GM18861 (cell line): Measurements from ENCODE around the gene ASB5.
"Not testable (repeated sequence)": the region's sequence is repeated elsewhere in the genome, so short reads cannot be mapped to it uniquely, and the experiment has no call there.

Experiments used
- ATAC-seq: cut with Tn5 transposase; IDR thresholded peaks from one replicate; pipeline ENCODE4 v1.9.1; 2021; ENCODE audit not compliant: unreplicated experiment

Gene ASB5, protein sequence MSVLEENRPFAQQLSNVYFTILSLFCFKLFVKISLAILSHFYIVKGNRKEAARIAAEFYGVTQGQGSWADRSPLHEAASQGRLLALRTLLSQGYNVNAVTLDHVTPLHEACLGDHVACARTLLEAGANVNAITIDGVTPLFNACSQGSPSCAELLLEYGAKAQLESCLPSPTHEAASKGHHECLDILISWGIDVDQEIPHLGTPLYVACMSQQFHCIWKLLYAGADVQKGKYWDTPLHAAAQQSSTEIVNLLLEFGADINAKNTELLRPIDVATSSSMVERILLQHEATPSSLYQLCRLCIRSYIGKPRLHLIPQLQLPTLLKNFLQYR

DNA sequence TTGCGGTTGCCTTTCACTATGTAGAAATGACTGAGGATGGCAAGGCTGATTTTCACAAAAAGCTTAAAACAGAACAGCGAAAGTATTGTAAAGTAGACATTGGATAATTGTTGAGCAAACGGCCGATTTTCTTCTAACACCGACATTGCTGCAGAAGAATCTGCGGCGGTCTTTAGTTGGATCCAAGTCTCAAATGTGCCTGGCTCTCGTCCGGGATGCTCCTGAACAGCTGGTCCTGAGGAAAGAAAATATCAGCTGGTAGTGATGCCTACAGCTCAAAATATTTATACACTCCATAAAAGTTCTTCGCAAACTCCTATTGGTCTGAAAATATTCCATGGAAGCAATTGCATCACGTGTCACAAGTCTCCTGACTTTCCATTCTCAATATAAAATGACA is at the start of gene ASB5:
Gene ASB5, minus strand, starts transcription at position 260 of the 400 bp plus-strand sequence. Its CDS starts 114 bp downstream, at position 146.
- no peak for ATAC-seq

DNA sequence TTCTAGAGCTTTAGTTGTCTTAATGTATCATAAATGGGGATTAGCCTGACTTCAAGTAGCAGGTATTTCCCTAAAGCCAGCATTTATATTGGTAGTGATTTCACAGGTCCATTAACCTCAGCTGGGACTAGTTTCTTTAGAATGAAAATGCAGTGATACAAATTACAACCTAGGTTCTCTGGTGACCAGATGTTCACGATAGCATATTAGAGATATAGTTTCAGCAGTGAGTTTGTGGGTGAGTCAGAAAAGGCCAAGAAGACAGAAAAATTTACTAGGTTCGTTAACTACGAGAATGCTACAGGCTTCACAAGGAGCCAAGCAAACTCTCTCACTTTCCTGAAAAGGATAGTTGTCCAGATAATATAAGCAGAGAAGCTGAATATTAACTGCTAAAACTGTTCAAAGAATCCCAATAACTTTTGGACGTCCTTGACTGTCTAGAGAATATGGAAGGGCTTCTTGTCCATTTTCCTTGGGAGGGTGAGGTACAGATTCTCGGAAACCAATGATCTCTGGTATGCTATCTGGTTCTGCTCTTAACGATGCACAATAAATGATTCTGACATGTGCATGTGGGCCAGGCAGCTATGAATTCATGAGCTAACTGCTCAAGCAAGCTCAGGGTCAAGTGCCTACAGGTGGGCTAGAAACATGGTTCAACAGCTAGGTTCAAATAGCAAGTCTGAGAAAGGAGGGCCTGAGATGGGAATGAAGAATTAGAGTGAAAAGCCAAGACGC is 44.7 kb upstream of the ASB5 start:
- no peak for ATAC-seq

DNA sequence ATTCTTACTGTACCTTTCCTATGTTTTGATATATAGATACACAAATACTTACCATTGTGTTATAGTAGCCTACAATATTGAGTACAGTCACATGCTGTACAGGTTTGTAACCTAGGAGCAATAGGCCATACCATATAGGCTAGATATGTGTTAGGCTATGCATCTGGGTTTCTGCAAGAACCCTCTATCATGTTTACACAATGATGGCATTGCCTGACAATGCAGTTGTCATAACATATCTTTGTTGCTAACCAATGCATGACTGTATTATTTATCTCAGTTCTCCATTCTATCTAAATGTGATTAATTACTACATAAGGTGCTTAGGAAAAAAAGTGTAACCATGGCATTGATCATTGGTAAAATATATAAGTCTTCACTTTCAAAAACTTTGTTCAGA is 40.8 kb upstream of the ASB5 start:
- no peak for ATAC-seq

DNA sequence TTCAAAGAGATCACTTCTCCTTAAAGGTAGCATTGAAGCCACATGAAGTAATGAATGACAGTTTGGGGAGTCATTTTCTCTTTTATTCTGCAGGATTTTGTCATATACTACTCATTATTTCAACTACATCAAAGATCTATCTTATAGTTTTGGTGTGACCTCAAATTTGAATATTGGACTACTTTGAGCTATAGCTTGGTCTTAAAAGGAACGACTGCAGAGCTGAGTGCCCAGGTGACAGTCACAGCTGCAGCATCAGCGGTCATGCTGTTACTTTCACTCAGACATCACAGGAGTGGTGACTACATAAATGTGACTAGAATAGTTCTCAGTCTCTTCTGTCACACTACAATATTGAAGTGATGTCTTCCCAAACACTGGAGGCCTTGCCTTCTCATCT is 40.0 kb upstream of the ASB5 start:
- ATAC-seq = peak; percentile 96

DNA sequence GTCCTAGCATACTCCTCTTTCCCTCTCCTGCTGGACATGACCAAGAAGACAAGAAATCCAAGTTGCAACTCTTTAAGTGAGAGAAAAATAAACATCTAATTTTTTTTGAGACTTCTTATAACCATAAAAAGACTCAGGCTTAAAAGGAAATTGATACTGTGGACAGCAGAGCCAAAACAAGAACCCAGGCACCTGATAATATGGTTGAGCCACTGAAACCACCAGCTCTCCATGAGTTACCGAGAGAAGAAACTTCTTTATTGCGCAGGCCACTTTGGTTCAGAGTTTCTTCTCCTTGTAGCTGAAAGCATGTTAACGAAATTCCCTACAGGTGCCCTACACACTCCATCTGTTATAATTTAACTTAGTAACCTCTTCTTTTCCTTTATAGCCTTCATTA is 39.4 kb upstream of the ASB5 start:
- no peak for ATAC-seq

DNA sequence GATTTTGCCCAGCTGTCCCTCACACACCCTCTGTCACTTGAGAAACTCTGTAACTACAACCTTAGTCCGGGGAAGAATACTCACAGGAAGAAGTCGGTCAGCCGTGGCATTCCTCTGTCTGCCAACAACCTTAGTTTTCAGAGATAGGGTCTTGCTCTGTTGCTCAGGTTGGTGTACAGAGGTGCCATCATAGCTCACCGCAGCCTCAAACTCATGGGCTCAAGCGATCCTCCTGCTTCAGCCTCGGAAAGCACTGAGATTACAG is 38.6 kb upstream of the ASB5 start:
- ATAC-seq = no peak

DNA sequence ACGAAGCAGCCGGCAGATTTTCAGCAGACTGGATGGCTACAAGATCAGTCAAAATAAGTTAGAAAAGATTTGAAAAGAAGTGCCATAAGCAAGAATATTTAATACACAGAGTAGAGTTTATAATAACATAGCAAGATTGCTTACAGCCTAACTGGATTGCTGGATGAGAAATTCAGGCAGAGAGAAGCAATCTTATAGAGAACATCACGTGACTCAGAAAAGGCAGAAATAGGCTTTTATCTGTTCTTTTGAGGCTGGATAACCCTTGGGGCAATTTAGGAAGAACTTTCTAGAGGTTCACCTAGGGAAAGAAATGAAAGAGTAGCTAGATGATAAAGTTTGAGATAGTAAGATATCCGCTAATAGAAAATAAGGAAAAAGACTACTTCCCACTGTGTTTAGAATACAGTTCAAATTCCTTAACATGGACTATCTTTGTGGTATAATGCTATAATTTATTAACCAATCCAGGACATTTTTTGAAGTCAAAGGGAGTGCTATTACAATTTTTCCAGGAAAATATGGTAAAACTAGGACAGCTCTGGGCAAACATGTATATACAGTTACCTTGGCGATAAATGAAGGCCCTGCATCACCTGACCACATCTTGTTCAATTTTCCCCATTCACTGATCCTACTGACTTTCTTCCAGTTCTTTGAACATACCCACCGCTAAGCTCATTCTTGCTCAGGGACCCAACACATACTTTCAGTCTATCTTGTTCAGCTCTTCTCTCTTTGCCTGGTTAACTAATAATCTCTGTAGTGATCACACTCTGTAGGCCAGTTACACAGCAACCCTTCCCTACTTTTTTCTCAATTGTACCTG is 38.0 kb upstream of the ASB5 start:
- no peak for ATAC-seq

DNA sequence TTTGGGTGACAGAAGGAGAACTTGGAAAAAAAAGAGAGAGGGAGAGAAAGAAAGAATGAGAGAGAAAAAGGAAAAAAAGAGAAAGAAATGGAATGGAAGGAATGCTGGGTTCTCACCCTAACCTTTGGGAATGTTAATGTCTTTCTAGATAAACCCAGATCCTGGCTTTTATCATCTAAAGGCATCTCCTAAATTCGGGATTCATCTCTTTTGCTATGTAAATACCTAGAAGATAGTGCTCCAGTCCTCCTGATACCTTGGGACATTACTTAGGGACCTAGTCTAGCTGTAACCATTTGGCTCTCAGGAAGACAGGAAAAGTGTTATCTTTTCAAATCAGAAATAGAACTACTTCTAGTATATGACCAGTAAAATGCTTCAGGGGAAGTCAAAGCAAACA is 34.9 kb upstream of the ASB5 start:
- no peak for ATAC-seq

DNA sequence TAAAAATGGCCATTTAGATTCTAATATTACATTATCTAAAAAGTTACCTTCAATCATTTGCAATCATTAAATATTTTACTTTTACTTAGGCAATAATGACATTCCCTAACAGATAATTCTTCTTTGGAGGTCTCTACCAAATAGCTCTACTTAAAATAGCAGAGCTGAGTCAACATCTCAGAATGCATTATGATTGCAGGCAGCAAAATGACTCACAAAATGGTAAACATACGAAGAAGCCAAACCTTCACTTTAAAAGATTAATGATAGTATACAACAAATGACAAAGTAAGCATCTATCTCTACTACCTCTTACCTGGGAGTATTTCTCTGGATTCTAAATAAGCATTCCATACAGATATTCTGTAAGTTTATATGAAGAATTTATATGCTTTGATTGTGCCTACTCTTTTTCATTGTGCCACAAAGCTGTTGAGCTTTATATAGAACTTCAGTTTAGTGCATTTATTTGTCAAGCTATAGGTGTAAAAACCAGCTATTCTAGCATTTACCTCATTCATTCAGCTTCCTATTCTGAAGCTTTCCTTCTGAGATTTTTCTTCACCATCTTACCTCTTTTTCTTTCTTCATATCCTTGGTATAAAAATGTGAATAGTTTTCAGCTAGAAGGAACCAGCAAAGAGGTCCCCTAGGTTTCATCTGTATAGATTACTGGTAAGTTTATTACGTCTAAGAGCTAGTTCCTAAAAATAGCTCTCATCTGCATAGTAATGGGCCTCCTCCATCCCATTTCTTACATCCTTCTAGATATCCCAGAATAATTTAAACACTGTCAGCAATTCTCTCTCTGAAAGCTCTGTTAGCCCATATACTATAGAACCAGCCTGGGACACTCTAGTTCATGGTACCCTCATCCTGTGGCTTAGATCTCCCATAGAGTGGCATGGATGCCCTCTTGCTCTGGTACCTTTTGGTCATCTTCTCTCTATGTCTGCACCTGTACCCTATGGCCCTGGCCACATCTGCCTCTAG is 33.6 kb upstream of the ASB5 start:
- ATAC-seq = no peak

DNA sequence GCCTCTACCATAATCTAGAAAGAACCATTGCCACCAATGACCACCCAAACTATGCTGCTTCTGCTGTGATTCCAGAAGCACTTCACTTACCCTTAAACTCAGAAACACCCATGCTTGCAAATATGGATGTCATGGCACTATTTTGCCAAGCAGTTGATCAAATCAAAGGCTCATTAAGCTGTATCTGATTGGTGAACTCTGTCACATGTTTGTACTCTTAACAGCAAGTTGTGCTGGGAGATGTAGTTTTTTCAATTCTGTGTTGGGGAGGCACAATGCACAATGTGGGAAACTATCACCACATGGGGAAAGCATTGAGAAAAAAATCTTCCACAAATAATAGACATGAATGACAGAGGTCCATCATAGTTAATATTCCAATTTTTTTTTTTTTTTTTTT is 31.5 kb upstream of the ASB5 start:
- no peak for ATAC-seq

DNA sequence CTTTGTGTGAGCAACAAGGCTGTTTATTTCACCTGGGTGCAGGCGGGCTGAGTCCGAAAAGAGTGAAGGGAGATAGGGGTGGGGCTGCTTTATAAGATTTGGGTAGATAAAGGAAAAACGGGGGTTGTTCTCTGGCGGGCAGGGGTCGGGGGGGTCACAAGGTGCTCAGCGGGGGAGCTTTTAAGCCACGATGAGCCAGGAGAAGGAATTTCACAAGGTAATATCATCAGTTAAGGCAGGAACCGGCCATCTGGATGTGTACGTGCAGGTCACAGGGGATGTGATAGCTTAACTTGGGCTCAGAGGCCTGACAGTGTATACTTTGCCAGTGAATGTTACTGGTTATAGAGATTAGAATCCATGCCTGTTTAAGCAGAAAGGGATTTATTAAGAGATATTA is 31.0 kb upstream of the ASB5 start:
- ATAC-seq = no peak

DNA sequence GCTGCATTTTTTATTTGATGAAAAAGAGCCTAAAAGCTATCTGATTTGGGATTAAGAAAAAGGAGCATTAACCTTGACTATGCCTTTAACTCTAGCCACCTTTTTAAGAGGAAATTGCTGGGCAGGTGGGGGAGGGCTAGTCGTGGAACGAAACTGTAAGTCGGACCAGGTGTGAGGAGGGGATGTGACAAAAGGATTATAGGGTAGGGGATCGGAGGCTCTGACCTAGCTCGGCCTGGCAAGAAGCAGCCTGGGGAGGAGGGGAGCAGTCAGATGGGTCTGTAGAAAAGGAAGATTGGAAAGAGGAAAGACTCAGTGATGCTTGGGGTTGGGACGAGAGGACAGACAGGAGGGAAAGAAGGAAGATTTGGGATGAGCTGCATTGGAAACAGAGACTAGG is 29.6 kb upstream of the ASB5 start:
- no peak for ATAC-seq

DNA sequence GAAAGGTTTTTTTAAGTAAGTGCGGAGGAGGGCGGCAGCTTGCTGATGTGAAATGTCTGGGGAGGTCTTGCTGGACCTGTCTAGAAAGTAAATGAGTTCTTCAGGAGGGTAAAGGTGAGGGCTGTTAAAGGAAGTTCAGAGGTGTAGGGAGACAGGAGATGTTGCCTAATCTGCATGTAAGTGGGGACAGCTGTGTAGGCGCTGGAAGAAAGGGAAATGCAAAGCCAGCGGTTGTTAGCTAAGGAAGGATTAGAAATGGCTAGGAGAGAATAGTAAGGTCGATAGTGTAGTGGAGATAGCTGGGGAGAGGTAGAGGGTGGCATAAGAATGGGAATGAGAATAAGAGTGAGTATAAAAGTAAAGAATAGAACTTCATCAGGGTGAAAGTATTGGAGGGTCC is 26.9 kb upstream of the ASB5 start:
- not testable (repeated sequence) for ATAC-seq

DNA sequence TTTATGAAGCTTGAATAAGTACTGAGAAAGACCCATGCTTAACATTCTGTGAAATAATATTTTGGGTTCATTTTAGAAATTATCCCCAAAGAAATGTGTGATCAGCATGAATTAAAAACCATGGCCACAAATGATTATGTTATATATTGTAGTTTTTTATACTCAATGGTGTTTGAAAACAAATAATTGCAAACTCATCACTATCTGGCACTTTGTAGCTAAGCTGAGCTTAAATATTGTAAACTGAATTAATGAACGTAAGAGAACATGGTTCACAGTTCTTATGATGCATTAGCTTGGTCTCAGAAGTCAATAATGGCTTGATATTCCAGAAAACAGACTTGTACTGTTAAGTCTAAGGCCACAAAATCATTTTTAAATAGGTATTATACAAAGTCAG is 24.6 kb upstream of the ASB5 start:
- no peak for ATAC-seq

DNA sequence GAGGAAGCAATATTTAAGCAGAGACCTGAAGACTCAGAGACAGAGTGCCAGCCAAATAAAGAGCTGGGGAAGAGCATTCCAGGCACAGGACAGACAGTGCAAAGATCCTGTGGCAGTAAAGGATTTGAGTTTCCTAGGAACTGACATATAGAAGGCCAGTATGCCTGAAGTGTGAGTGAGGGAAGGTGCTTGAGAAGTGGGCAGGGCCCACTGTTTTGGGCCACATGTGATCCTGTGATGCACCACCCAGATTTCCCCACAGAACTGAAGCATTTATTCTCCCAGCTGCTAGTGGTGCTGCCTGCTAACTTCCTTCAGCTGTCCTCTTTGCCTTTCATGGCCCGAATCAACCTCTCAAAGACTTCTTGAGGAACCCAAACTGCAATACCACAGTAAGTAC is 23.9 kb upstream of the ASB5 start:
- ATAC-seq = no peak

DNA sequence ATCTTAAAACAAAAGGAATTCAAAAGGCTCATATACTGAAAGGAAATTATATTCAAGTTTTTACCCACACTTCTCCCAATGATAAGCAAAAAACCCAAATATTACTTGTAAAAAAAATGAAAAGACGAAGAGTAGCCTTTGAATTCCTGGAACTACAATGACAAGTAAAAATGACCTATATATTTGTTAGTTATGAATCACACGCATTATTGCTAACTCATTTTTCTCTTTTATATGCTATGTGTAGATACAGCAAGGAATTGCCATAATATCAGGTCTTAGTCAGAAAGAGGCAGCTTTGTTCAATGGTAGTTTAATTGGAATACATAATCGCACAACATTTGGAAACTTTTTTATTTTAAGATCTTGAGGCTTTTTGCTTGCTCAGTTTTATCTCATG is 22.7 kb upstream of the ASB5 start:
- ATAC-seq = no peak

DNA sequence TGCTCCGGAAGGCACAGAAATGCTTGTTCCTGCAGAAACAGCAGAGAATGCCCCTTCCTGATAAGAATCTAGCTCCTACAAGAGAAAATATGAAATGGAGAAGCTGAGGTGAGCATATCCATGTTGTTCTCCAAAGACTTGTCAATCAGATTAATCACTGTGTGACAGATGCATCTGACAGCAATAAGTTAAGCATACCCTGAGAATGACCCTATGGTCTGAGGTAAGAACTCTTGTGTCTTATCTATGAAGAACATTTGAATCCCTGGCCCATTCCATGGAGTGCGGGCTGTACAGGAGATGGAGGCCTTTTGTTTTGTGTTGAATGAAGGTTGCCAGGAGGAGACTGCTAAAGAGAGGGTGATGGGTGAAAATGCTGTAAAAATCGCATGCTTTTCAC is 21.5 kb upstream of the ASB5 start:
- no peak for ATAC-seq

DNA sequence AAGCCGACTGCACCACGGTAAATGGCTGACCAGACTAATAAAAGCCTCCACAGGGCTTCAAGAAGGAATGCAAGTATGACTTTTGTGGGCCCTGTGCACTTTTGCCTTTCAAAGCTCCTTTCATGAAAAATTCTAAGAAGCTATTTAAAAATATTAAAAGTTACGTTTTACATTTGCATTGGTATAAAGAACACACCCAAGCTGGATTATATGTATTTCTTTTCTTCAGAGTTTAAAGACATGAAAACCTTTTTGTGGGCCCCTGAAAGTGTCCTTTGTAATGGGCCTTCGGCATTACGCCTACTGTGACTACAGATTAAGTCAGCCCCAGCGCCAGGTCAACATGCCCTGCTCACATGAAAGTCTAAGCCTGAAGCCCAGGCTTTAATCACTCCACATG is 20.5 kb upstream of the ASB5 start:
- no peak for ATAC-seq

DNA sequence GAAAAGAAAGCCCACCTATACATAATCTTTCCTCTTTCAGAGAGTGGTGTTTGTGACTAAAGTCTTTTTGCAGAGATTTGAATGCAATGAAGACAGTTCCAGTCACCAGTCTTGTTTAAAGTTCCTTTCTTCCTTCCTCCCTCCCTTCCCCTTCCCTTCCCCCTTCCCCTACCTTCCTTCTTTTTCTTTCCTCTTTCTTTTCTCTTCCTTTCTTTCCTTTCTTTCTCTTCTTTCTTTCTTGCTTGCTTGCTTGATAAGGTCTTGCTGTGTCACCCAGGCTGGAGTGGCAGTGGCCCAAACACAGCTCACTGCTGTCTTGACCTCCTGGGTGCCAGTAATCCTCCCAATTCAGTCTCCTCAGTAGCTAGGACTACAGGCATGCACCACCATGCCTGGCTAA is 19.0 kb upstream of the ASB5 start:
- ATAC-seq = no peak

DNA sequence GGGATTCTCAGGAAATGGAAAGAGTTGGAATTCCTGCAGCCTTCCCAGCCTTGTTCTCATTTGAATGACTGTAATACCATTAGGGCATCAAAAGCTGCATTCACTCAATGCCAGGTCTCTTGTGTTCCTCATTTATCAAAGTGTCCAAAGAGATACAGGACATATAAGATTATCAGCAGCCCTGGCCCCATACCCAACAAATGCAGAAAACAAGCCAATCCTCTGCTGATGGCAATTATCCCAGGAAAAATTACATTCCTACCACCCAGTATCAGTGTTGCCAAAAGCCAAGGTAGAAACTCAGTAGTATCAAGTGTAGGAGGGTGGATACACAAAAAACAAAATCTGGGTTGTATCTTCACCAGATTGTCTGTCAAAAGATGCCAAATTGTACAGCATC is 18.5 kb upstream of the ASB5 start:
- no peak for ATAC-seq

DNA sequence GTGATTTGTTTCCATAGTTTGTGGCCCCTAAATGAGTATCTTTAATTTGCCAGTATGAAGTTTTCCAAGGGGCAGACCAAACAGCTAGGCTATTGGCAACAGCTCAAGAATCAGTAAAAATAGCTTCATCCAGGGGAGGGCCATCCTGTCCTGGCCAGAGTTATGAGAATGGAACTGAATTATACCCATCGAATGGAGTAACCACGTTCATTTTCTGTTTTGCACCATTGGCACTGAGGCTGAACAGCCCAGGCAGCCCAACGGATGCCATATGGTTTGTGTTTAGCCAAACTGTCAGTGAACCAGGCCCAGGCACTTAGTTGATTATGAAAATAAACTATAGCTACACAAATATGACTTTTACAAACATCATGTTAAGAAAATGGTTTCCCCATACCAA is 17.7 kb upstream of the ASB5 start:
- no peak for ATAC-seq
